Measurements from ENCODE around the gene ARHGAP44. TPM values are rescaled to one million over a fixed set of nuclear protein-coding genes. Genes with fewer than 3 reads are reported as not detected.

The ARHGAP44 gene
- total and polyA plus RNA-seq, 2 experiments from 2014 or later, result 5.8 to 16.4 TPM

DNA sequence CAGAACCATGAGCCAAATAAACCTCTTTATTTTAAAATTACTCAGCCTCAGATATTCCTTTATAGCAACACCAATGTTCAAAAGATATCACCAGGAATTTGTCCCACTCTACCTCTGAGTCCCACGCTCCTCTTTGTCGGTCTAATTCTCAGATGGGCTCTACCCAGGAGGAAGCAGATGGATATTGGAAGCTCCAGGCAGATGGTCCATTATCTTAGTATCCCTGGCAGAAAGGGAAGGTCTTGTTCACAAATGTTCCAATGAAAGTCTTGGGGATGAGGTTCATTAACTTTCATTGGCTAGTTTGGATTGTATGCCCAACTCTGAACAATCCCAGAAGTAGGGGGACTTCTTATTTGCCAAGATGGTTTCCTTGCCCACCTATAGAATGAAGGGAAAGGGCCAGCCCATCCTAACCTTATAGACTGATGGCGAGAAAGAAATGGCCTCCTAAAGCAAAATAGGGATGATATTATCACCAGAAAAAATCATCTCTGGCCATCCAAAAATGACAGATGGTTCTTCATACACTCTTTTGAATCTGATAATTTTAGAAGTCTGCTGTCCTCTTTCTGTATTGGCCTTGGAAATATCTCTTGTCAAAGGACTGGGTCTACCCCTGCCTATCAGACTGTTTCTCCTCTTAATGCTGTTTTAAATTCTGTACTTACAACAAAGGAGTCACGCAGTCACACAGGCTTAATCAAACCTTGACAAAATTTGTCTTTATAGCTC, 249.8 kb downstream of the ARHGAP44 start:
- Mint-ChIP-seq H3K27ac (no peak overlapping the region), H3K4me3 (no peak overlapping the region), H3K4me1 (peaks cover 11% of the 10 kb centered on the region), H3K9me3 (peaks cover 16% of the 10 kb centered on the region), H3K27me3 (ENCODE audit: insufficient read depth, low read depth, poor library complexity) (peaks cover 1% of the 10 kb centered on the region), H3K36me3 (ENCODE audit: low read depth) (peaks cover 4% of the 10 kb centered on the region; the same call in 1 of the 3 replicates)
- no peak overlapping the region for H3K27ac ChIP-seq (ENCODE audit: low read depth)
- H3K4me3 ChIP-seq, result no peak overlapping the region
- no peak overlapping the region for H3K4me2 ChIP-seq
- DNase-seq (ENCODE audit: low spot score), result no peak
- H3F3A ChIP-seq (replicated peaks; ENCODE audit: low read depth), result no peaks in the 10 kb centered on the region
- no peaks in the 10 kb centered on the region for H3K36me3 ChIP-seq (ENCODE audit: insufficient read depth)
- no peak for TF ChIP-seq POLR2AphosphoS5 (IDR thresholded peaks at IDR 0.05; ENCODE audit: low read depth)
- TF ChIP-seq EZH2phosphoT487 (IDR thresholded peaks at IDR 0.05; ENCODE audit: unreplicated experiment), result no peak
- no peak for TF ChIP-seq JUNB (IDR thresholded peaks at IDR 0.05; ENCODE audit: unreplicated experiment)
- TF ChIP-seq NANOG (IDR thresholded peaks at IDR 0.05; ENCODE audit: borderline replicate concordance), result no peak
- no peak for TF ChIP-seq ZNF114 (CRISPR knock-in tag; IDR thresholded peaks at IDR 0.05)
- no peak for TF ChIP-seq STAT1 (IDR thresholded peaks at IDR 0.05; ENCODE audit: unreplicated experiment)
- no peak for TF ChIP-seq CREB1 (CRISPR knock-in tag; IDR thresholded peaks at IDR 0.05; ENCODE audit: low read depth)
- TF ChIP-seq, protein P1, sequence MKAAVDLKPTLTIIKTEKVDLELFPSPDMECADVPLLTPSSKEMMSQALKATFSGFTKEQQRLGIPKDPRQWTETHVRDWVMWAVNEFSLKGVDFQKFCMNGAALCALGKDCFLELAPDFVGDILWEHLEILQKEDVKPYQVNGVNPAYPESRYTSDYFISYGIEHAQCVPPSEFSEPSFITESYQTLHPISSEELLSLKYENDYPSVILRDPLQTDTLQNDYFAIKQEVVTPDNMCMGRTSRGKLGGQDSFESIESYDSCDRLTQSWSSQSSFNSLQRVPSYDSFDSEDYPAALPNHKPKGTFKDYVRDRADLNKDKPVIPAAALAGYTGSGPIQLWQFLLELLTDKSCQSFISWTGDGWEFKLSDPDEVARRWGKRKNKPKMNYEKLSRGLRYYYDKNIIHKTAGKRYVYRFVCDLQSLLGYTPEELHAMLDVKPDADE (IDR thresholded peaks at IDR 0.05), result no peak
- no peak for TF ChIP-seq CTCF (conservative IDR thresholded peaks at IDR 0.05; ENCODE audit: low read depth in 2 of 2)
- no peak for TF ChIP-seq EZH2 (IDR thresholded peaks at IDR 0.05; ENCODE audit: low read depth, unreplicated experiment)
- no peak for TF ChIP-seq REST (IDR thresholded peaks at IDR 0.05; ENCODE audit: unreplicated experiment)
- no peak for TF ChIP-seq ZNF462 (CRISPR knock-in tag; IDR thresholded peaks at IDR 0.05)
- no peak for TF ChIP-seq ZNF331 (CRISPR knock-in tag; IDR thresholded peaks at IDR 0.05; ENCODE audit: low read depth)
- H2AFZ ChIP-seq, result no peak overlapping the region
- H3K79me2 ChIP-seq (replicated peaks; ENCODE audit: insufficient read depth), result no peaks in the 10 kb centered on the region
- no peaks in the 10 kb centered on the region for H4K20me1 ChIP-seq (replicated peaks; ENCODE audit: insufficient read depth)
- no peak for ATAC-seq
- peaks cover 22% of the 10 kb centered on the region; the same call in 1 of the 2 replicates for H3K9me2 ChIP-seq (ENCODE audit: insufficient read depth)
- no peaks in the 10 kb centered on the region for H3K27me3 ChIP-seq (ENCODE audit: insufficient read depth)
- peaks cover 7% of the 10 kb centered on the region for H3K4me1 ChIP-seq (ENCODE audit: insufficient read depth)

Data from GM23338 (cell line).